Measurements from ENCODE around the gene FAM193B. TPM values are rescaled to one million over a fixed set of nuclear protein-coding genes. Genes with fewer than 3 reads are reported as not detected.
A peak's percentile ranks its signal among the peaks of the same experiment; 100 is the strongest.

FAM193B gene
- total RNA-seq, 3 donors from 2014 or later = 54.7 to 63.7 (median 62.1) TPM

- Mint-ChIP-seq H3K36me3 (ENCODE audit: insufficient read depth) (no peaks in the 10 kb centered on the region), H3K4me1 (ENCODE audit: low read depth) (peaks cover 38% of the 10 kb centered on the region), H3K27me3 (ENCODE audit: low read depth) (peaks cover 8% of the 10 kb centered on the region)
Measured at GRCh38 chr5:177476531-177477233, 77.7 kb downstream of the FAM193B start.

GRCh38 chr5:177475563-177476427 lies 78.6 kb downstream of the FAM193B start:
- peaks cover 8% of the 10 kb centered on the region for H3K27me3 Mint-ChIP-seq (ENCODE audit: low read depth)
- no peak overlapping the region for H3K4me3 Mint-ChIP-seq
- H3K9me3 Mint-ChIP-seq = no peaks in the 10 kb centered on the region
- peaks cover 38% of the 10 kb centered on the region for H3K4me1 Mint-ChIP-seq (ENCODE audit: low read depth)
- no peak for DNase-seq
- H3K36me3 Mint-ChIP-seq (ENCODE audit: insufficient read depth) = no peaks in the 10 kb centered on the region
- ATAC-seq = no peak

More at GRCh38 chr5:177476531-177477233, 77.7 kb downstream of the FAM193B start:
- no peak overlapping the region for H3K4me3 Mint-ChIP-seq
- DNase-seq (no peak), ATAC-seq (no peak)
- H3K9me3 Mint-ChIP-seq = no peaks in the 10 kb centered on the region

- ATAC-seq (no peak), DNase-seq (no peak)
- H3K27me3 Mint-ChIP-seq (ENCODE audit: low read depth) = peaks cover 8% of the 10 kb centered on the region
- H3K9me3 Mint-ChIP-seq = no peaks in the 10 kb centered on the region
- no peaks in the 10 kb centered on the region for H3K36me3 Mint-ChIP-seq (ENCODE audit: insufficient read depth)
- H3K4me3 Mint-ChIP-seq = peak overlapping the region; percentile 64
- H3K4me1 Mint-ChIP-seq (ENCODE audit: low read depth) = peaks cover 38% of the 10 kb centered on the region
Measured at GRCh38 chr5:177474846-177475562, 79.4 kb downstream of the FAM193B start.

GRCh38 chr5:177474002-177474476 lies 80.3 kb downstream of the FAM193B start:
- H3K9me3 Mint-ChIP-seq = no peaks in the 10 kb centered on the region
- H3K4me3 Mint-ChIP-seq = peak overlapping the region; percentile 64
- H3K27me3 Mint-ChIP-seq (ENCODE audit: low read depth) = peaks cover 8% of the 10 kb centered on the region
- no peak for DNase-seq
- H3K4me1 Mint-ChIP-seq (ENCODE audit: low read depth) = peaks cover 30% of the 10 kb centered on the region
- no peaks in the 10 kb centered on the region for H3K36me3 Mint-ChIP-seq (ENCODE audit: insufficient read depth)
- no peak for ATAC-seq

- Mint-ChIP-seq H3K4me1 (ENCODE audit: low read depth) (peaks cover 24% of the 10 kb centered on the region), H3K27me3 (ENCODE audit: low read depth) (peaks cover 8% of the 10 kb centered on the region), H3K9me3 (no peaks in the 10 kb centered on the region), H3K36me3 (ENCODE audit: insufficient read depth) (no peaks in the 10 kb centered on the region), H3K4me3 (peak within 1 kb of the TSS; percentile 72)
- DNase-seq (no peak), ATAC-seq (peak; percentile 50 to 52)
Measured at GRCh38 chr5:177473443-177474001, 80.8 kb downstream of the FAM193B start, which contains the start of gene DBN1. DBN1 (minus strand) TSS chr5:177473634; CDS start chr5:177473521, 113 bp downstream.

GRCh38 chr5:177472460-177473442 lies 81.6 kb downstream of the FAM193B start:
- peaks cover 24% of the 10 kb centered on the region for H3K4me1 Mint-ChIP-seq (ENCODE audit: low read depth)
- peaks cover 8% of the 10 kb centered on the region for H3K27me3 Mint-ChIP-seq (ENCODE audit: low read depth)
- H3K9me3 Mint-ChIP-seq = no peaks in the 10 kb centered on the region
- no peaks in the 10 kb centered on the region for H3K36me3 Mint-ChIP-seq (ENCODE audit: insufficient read depth)
- DNase-seq (peak; percentile 51), ATAC-seq (peak; percentile 61 to 68)
- peak overlapping the region; percentile 72 for H3K4me3 Mint-ChIP-seq

GRCh38 chr5:177471610-177472356 lies 82.6 kb downstream of the FAM193B start:
- ATAC-seq (peak; percentile 8 to 51), DNase-seq (no peak)
- peak overlapping the region; percentile 52 for H3K4me3 Mint-ChIP-seq
- H3K36me3 Mint-ChIP-seq (ENCODE audit: insufficient read depth) = no peaks in the 10 kb centered on the region
- H3K4me1 Mint-ChIP-seq (ENCODE audit: low read depth) = peaks cover 24% of the 10 kb centered on the region
- peaks cover 8% of the 10 kb centered on the region for H3K27me3 Mint-ChIP-seq (ENCODE audit: low read depth)
- no peaks in the 10 kb centered on the region for H3K9me3 Mint-ChIP-seq

- peak overlapping the region; percentile 21 for H3K4me3 Mint-ChIP-seq
Measured at GRCh38 chr5:177470759-177471536, 83.4 kb downstream of the FAM193B start.

More at GRCh38 chr5:177470759-177471536, 83.4 kb downstream of the FAM193B start:
- H3K36me3 Mint-ChIP-seq (ENCODE audit: insufficient read depth) = no peaks in the 10 kb centered on the region
- peaks cover 20% of the 10 kb centered on the region for H3K4me1 Mint-ChIP-seq (ENCODE audit: low read depth)
- ATAC-seq (no peak), DNase-seq (no peak)
- no peaks in the 10 kb centered on the region for H3K9me3 Mint-ChIP-seq
- peaks cover 8% of the 10 kb centered on the region for H3K27me3 Mint-ChIP-seq (ENCODE audit: low read depth)

Other genes with a start within 250 kb of the FAM193B start
- 1 to 10 TPM; 3.7 to 5.1 (median 4.3) TPM for gene MXD3, start 242.7 kb downstream of the FAM193B start, total RNA-seq
- 100 to 1,000 TPM; 120 to 129 (median 127) TPM for gene LMAN2, start 202.9 kb downstream of the FAM193B start, total RNA-seq
- 10 to 100 TPM; 43.7 to 62.3 (median 46.2) TPM for gene RGS14, start 196.6 kb downstream of the FAM193B start, total RNA-seq
- gene SLC34A1, start 170.1 kb downstream of the FAM193B start, total RNA-seq = not detected
- not detected for gene PFN3, start 153.9 kb downstream of the FAM193B start, total RNA-seq
- 1 to 10 TPM; 1.7 to 5.7 (median 3.1) TPM for gene F12, start 145.0 kb downstream of the FAM193B start, total RNA-seq
- gene GRK6, start 127.9 kb downstream of the FAM193B start, total RNA-seq = 100 to 1,000 TPM; 140 to 163 (median 158) TPM
- 10 to 100 TPM; 11.7 to 19.8 (median 14.2) TPM for gene PRR7, start 107.7 kb downstream of the FAM193B start, total RNA-seq
- gene DBN1, start 80.9 kb downstream of the FAM193B start, total RNA-seq = 10 to 100 TPM; 16.6 to 48.5 (median 21.6) TPM
- 10 to 100 TPM; 18.0 to 22.1 (median 19.0) TPM for gene PDLIM7, start 57.0 kb downstream of the FAM193B start, total RNA-seq
- gene DOK3, start 44.7 kb downstream of the FAM193B start, total RNA-seq = 1 to 10 TPM; 8.2 to 9.2 (median 8.7) TPM
- 100 to 1,000 TPM; 203 to 220 (median 207) TPM for gene DDX41, start 37.6 kb downstream of the FAM193B start, total RNA-seq
- gene TMED9, start 37.6 kb upstream of the FAM193B start, total RNA-seq = 100 to 1,000 TPM; 178 to 208 (median 199) TPM
- gene B4GALT7, start 45.6 kb upstream of the FAM193B start, total RNA-seq = 10 to 100 TPM; 35.5 to 40.5 (median 37.0) TPM
- 1 to 10 TPM; 2.9 to 7.0 (median 3.6) TPM for gene FAM153A, start 228.3 kb upstream of the FAM193B start, total RNA-seq

Data from activated T-cell treated with anti-CD3 and anti-CD28 coated beads, Interleukin-2, amount 50 U/mL, for 4 hours (primary cell).